SK-N-SH treated with all-trans-retinoic acid at 6 μM for 48 hours (cell line): ENCODE data around the gene WASHC4.

Experiments
- ATAC-seq: fragments of 200-7000 bp; cut with Tn5 transposase; 3 replicates; pipeline ENCODE4 v1.9.1; 2020; ENCODE audit warnings: mild to moderate bottlenecking, moderate library complexity
- ARNTL ChIP-seq: fragments of 450-650 bp; formaldehyde crosslinking; IDR thresholded peaks from 2 replicates; pipeline ENCODE4 v1.5.0; 2020; ENCODE audit warnings: low read depth, mild to moderate bottlenecking, moderate library complexity, borderline replicate concordance
- BACH2 ChIP-seq: fragments of 250-450 bp; sonication (Bioruptor Pico); IDR thresholded peaks from 2 replicates; pipeline ENCODE4 v1.9.0; 2021; ENCODE audit warnings: mild to moderate bottlenecking, borderline replicate concordance
- CREB5 ChIP-seq: fragments of 250-450 bp; sonication (Bioruptor Pico); IDR thresholded peaks from 2 replicates; pipeline ENCODE4 v1.5.1; 2020; ENCODE audit warnings: low read depth, mild to moderate bottlenecking, moderate library complexity
- CSDC2 ChIP-seq: fragments of 250-450 bp; sonication (Bioruptor Pico); IDR thresholded peaks from 2 replicates; pipeline ENCODE4 v1.5.0; 2020; ENCODE audit warnings: mild to moderate bottlenecking, moderate library complexity
- CSRNP3 ChIP-seq: fragments of 250-450 bp; sonication (Bioruptor Pico); IDR thresholded peaks from 2 replicates; pipeline ENCODE4 v1.5.1; 2021; ENCODE audit warnings: mild to moderate bottlenecking, moderate library complexity
- ESRRG ChIP-seq: fragments of 250-450 bp; sonication (Bioruptor Pico); IDR thresholded peaks from 2 replicates; pipeline ENCODE4 v1.6.1; 2021; ENCODE audit warnings: mild to moderate bottlenecking
- GLIS3 ChIP-seq: fragments of 250-450 bp; sonication (Bioruptor Pico); IDR thresholded peaks from 2 replicates; pipeline ENCODE4 v1.5.0; 2020; ENCODE audit warnings: mild to moderate bottlenecking, moderate library complexity
- ISL1 ChIP-seq: fragments of 250-450 bp; sonication (Bioruptor Pico); IDR thresholded peaks from 2 replicates; pipeline ENCODE4 v2.1.2; 2022; ENCODE audit warnings: mild to moderate bottlenecking, moderate library complexity
- PATZ1 ChIP-seq: fragments of 250-450 bp; sonication (Bioruptor Pico); IDR thresholded peaks from 2 replicates; pipeline ENCODE4 v1.8.0; 2020; ENCODE audit warnings: mild to moderate bottlenecking, moderate library complexity, borderline replicate concordance
- POU6F1 ChIP-seq: fragments of 250-450 bp; sonication (Bioruptor Pico); IDR thresholded peaks from 2 replicates; pipeline ENCODE4 v1.8.0; 2021; ENCODE audit warnings: low read depth, mild to moderate bottlenecking, moderate library complexity, borderline replicate concordance
- PPARA ChIP-seq: fragments of 250-450 bp; sonication (Bioruptor Pico); IDR thresholded peaks from 2 replicates; pipeline ENCODE4 v1.5.0; 2020; ENCODE audit warnings: mild to moderate bottlenecking, borderline replicate concordance
- SNAI2 ChIP-seq: fragments of 250-450 bp; sonication (Bioruptor Pico); IDR thresholded peaks from 2 replicates; pipeline ENCODE4 v1.5.0; 2020; ENCODE audit warnings: mild to moderate bottlenecking, moderate library complexity
- TCF4 ChIP-seq: fragments of 250-450 bp; sonication (Bioruptor Pico); IDR thresholded peaks from 2 replicates; pipeline ENCODE4 v1.8.0; 2021; ENCODE audit warnings: mild to moderate bottlenecking, moderate library complexity, borderline replicate concordance
- TOX ChIP-seq: fragments of 250-450 bp; sonication (Bioruptor Pico); IDR thresholded peaks from 2 replicates; pipeline ENCODE4 v1.8.0; 2021; ENCODE audit warnings: mild to moderate bottlenecking, moderate library complexity, borderline replicate concordance
- TSHZ2 ChIP-seq: fragments of 250-450 bp; sonication (Bioruptor Pico); IDR thresholded peaks from 2 replicates; pipeline ENCODE4 v1.5.0; 2020; ENCODE audit warnings: mild to moderate bottlenecking, moderate library complexity
- ZC3H10 ChIP-seq: fragments of 250-450 bp; sonication (Bioruptor Pico); IDR thresholded peaks from 2 replicates; pipeline ENCODE4 v1.5.1; 2021; ENCODE audit warnings: mild to moderate bottlenecking, moderate library complexity
- ZFP3 ChIP-seq: fragments of 250-450 bp; sonication (Bioruptor Pico); IDR thresholded peaks from 2 replicates; pipeline ENCODE4 v1.5.0; 2020; ENCODE audit warnings: mild to moderate bottlenecking, moderate library complexity
- ZFP30 ChIP-seq: fragments of 450-650 bp; formaldehyde crosslinking; IDR thresholded peaks from 2 replicates; pipeline ENCODE4 v1.5.0; 2022; ENCODE audit warnings: mild to moderate bottlenecking, moderate library complexity
- ZNF565 ChIP-seq: fragments of 450-650 bp; formaldehyde crosslinking; conservative IDR thresholded peaks from 2 replicates; pipeline ENCODE4 v1.5.0; 2020; ENCODE audit warnings: low read depth, mild to moderate bottlenecking, moderate library complexity
- ZNF8 ChIP-seq: fragments of 450-650 bp; formaldehyde crosslinking; IDR thresholded peaks from 2 replicates; pipeline ENCODE4 v1.5.0; 2020; ENCODE audit warnings: mild to moderate bottlenecking, moderate library complexity

Gene WASHC4

GRCh38 chr12:105202202-105202601 lies 94.7 kb downstream of the WASHC4 start:
- no peak for ATAC-seq
- TF ChIP-seq ISL1 (CRISPR knock-in tag), result no peak
- TF ChIP-seq PATZ1, result no peak
- no peak for TF ChIP-seq ARNTL (CRISPR knock-in tag)
- TF ChIP-seq TCF4 (CRISPR knock-in tag), result no peak
- no peak for TF ChIP-seq ESRRG (CRISPR knock-in tag)
- no peak for TF ChIP-seq SNAI2 (CRISPR knock-in tag)
- no peak for TF ChIP-seq PPARA (CRISPR knock-in tag)
- TF ChIP-seq BACH2 (CRISPR knock-in tag), result no peak
- TF ChIP-seq, all 23 proteins: peak for 0

- ATAC-seq, result no peak
These were observed 96.6 kb downstream of the WASHC4 start for GRCh38 chr12:105204127-105204526.

GRCh38 chr12:105204916-105205315 lies 97.4 kb downstream of the WASHC4 start:
- ATAC-seq, result peak; percentile 64
- TF ChIP-seq CSDC2 (CRISPR knock-in tag), result no peak
- TF ChIP-seq ZC3H10 (CRISPR knock-in tag), result no peak
- TF ChIP-seq POU6F1 (CRISPR knock-in tag), result no peak
- no peak for TF ChIP-seq SNAI2 (CRISPR knock-in tag)
- TF ChIP-seq PPARA (CRISPR knock-in tag), result no peak
- TF ChIP-seq ZFP3 (CRISPR knock-in tag), result no peak
- no peak for TF ChIP-seq BACH2 (CRISPR knock-in tag)
- TF ChIP-seq ZFP30 (CRISPR knock-in tag), result no peak
- no peak for TF ChIP-seq TCF4 (CRISPR knock-in tag)
- no peak for TF ChIP-seq ZNF8
- no peak for TF ChIP-seq TOX (CRISPR knock-in tag)
- no peak for TF ChIP-seq ARNTL (CRISPR knock-in tag)
- no peak for TF ChIP-seq PATZ1
- no peak for TF ChIP-seq CSRNP3 (CRISPR knock-in tag)
- TF ChIP-seq CREB5 (CRISPR knock-in tag), result no peak

More at GRCh38 chr12:105204127-105204526, 96.6 kb downstream of the WASHC4 start:
- TF ChIP-seq POU6F1 (CRISPR knock-in tag), result no peak
- TF ChIP-seq ZNF565 (CRISPR knock-in tag), result no peak
- TF ChIP-seq TSHZ2 (CRISPR knock-in tag), result no peak
- no peak for TF ChIP-seq PPARA (CRISPR knock-in tag)
- no peak for TF ChIP-seq GLIS3 (CRISPR knock-in tag)
- no peak for TF ChIP-seq TCF4 (CRISPR knock-in tag)
